DND-41 (cell line): ENCODE measurements around the gene HTT.

ENCODE experiments used
- ATAC-seq: fragments of 200-7000 bp; cut with Tn5 transposase; 3 replicates; pipeline ENCODE4 v1.9.1; 2021; ENCODE audit warnings: low read depth; ENCODE audit not compliant: insufficient read depth
- DNase-seq: peaks from one replicate; pipeline ENCODE4 v3.0.0-alpha.2; 2020
- H2AFZ ChIP-seq: 2 replicates; pipeline ENCODE4 v1.6.0; 2012; ENCODE audit warnings: low read depth, low read length
- H3K27ac ChIP-seq: 2 replicates; pipeline ENCODE4 v1.5.1; 2012; ENCODE audit warnings: low read length, inconsistent platforms
- H3K27me3 ChIP-seq: fragments of 200-600 bp; sonication (generic); 2 replicates; pipeline ENCODE4 v1.6.0; 2012; ENCODE audit warnings: low read length, mild to moderate bottlenecking, inconsistent platforms; ENCODE audit not compliant: insufficient read depth, poor library complexity
- H3K36me3 ChIP-seq: 2 replicates; pipeline ENCODE4 v1.5.1; 2012; ENCODE audit warnings: low read length, inconsistent platforms; ENCODE audit not compliant: insufficient read depth
- H3K4me1 ChIP-seq: 2 replicates; pipeline ENCODE4 v1.5.1; 2012; ENCODE audit warnings: mild to moderate bottlenecking, low read length; ENCODE audit not compliant: insufficient read depth
- H3K4me2 ChIP-seq: 2 replicates; pipeline ENCODE4 v1.6.0; 2012; ENCODE audit warnings: mild to moderate bottlenecking, moderate library complexity, low read length, inconsistent platforms; ENCODE audit not compliant: insufficient read depth
- H3K4me3 ChIP-seq, 2 experiments: fragments of 200-600 bp in 1 of 2; shearing (Covaris generic) in 1 of 2; 2 replicates each; pipeline ENCODE4 v1.5.1; 2012 to 2016; ENCODE audit warnings: inconsistent platforms in 2 of 2, low read length in 2 of 2, mild to moderate bottlenecking in 2 of 2, low read depth in 1 of 2, moderate library complexity in 1 of 2
- H3K79me2 ChIP-seq: 2 replicates; pipeline ENCODE4 v1.6.0; 2012; ENCODE audit warnings: low read length, inconsistent platforms; ENCODE audit not compliant: insufficient read depth
- H3K9ac ChIP-seq: 2 replicates; pipeline ENCODE4 v1.6.0; 2012; ENCODE audit warnings: low read depth, mild to moderate bottlenecking, inconsistent platforms, low read length, moderate library complexity
- H3K9me3 ChIP-seq: 2 replicates; pipeline ENCODE4 v1.5.1; 2012; ENCODE audit warnings: low read length, moderate library complexity, mild to moderate bottlenecking, inconsistent platforms; ENCODE audit not compliant: insufficient read depth, severe bottlenecking
- H4K20me1 ChIP-seq: 2 replicates; pipeline ENCODE4 v1.6.0; 2012; ENCODE audit warnings: low read length; ENCODE audit not compliant: insufficient read depth
- EZH2 ChIP-seq: IDR thresholded peaks from 3 replicates; pipeline ENCODE4 v1.6.1; 2012; ENCODE audit warnings: borderline replicate concordance, low read depth, mild to moderate bottlenecking, moderate library complexity, low read length, inconsistent platforms; ENCODE audit not compliant: severe bottlenecking
- TF ChIP-seq, protein P1 (sequence below): IDR thresholded peaks from 2 replicates; pipeline ENCODE4 v1.5.1; 2012; ENCODE audit warnings: borderline replicate concordance, low read length, moderate library complexity, mild to moderate bottlenecking; ENCODE audit not compliant: poor library complexity, severe bottlenecking; ENCODE audit errors: extremely low read depth

Gene HTT

DNA sequence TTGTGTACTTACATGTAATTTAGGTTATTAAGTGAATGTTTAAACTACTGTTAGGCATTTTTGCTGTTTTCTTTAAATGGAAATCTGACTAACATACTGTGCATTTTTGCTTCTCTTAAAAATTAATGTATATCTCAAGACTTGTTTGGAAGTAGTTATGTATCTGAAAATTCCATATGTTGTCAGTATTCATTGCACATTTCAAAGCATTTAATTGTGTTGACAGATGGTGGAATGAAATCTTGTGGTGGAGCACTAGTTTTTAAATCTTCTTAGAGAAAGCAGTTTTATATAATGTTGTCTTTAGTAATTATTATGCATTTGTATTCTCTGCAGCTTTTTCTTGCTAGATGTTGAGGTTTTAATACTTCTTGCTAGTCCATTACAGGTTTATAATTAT, 102.9 kb downstream of the HTT start:
- H3K9me3 ChIP-seq: no peaks in the 10 kb centered on the region
- no peak overlapping the region for H3K9ac ChIP-seq
- TF ChIP-seq, protein P1, sequence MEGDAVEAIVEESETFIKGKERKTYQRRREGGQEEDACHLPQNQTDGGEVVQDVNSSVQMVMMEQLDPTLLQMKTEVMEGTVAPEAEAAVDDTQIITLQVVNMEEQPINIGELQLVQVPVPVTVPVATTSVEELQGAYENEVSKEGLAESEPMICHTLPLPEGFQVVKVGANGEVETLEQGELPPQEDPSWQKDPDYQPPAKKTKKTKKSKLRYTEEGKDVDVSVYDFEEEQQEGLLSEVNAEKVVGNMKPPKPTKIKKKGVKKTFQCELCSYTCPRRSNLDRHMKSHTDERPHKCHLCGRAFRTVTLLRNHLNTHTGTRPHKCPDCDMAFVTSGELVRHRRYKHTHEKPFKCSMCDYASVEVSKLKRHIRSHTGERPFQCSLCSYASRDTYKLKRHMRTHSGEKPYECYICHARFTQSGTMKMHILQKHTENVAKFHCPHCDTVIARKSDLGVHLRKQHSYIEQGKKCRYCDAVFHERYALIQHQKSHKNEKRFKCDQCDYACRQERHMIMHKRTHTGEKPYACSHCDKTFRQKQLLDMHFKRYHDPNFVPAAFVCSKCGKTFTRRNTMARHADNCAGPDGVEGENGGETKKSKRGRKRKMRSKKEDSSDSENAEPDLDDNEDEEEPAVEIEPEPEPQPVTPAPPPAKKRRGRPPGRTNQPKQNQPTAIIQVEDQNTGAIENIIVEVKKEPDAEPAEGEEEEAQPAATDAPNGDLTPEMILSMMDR: no peak
- no peaks in the 10 kb centered on the region for H3K4me1 ChIP-seq
- H3K79me2 ChIP-seq: no peaks in the 10 kb centered on the region
- no peak overlapping the region for H3K4me2 ChIP-seq
- no peak for DNase-seq
- peaks cover 80% of the 10 kb centered on the region for H3K36me3 ChIP-seq
- H3K27me3 ChIP-seq: no peaks in the 10 kb centered on the region
- no peaks in the 10 kb centered on the region for H4K20me1 ChIP-seq
- no peak overlapping the region for H3K27ac ChIP-seq
- H2AFZ ChIP-seq: no peak overlapping the region
- ATAC-seq: no peak
- no peak overlapping the region for H3K4me3 ChIP-seq

DNA sequence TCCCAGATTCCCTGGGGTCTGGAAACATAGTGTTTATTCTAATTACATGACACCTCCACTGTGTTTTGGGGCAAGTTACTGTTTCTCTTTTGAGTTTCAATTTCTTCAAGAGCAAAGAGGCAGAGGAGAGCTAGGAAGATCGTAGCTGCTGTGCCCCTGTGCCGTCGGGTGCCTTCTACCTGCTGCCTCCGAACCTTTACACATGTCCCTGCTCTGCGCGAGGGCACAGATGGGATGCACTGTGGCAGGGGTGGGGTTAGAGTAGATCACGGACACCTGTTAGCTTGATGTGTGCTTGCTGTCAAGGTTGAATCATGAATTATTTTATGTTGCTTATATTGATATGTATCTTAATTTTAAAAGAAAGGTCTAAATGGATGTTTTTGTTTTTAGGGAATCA, 103.4 kb downstream of the HTT start:
- peaks cover 80% of the 10 kb centered on the region for H3K36me3 ChIP-seq
- no peaks in the 10 kb centered on the region for H3K9me3 ChIP-seq
- H4K20me1 ChIP-seq: no peaks in the 10 kb centered on the region
- no peak overlapping the region for H3K27ac ChIP-seq
- H2AFZ ChIP-seq: no peak overlapping the region
- no peaks in the 10 kb centered on the region for H3K4me1 ChIP-seq
- no peaks in the 10 kb centered on the region for H3K79me2 ChIP-seq
- no peak overlapping the region for H3K9ac ChIP-seq
- no peak for DNase-seq
- no peak for TF ChIP-seq EZH2
- TF ChIP-seq, protein P1: no peak
- no peak overlapping the region for H3K4me3 ChIP-seq
- no peak overlapping the region for H3K4me2 ChIP-seq
- ATAC-seq: no peak
- H3K27me3 ChIP-seq: no peaks in the 10 kb centered on the region

DNA sequence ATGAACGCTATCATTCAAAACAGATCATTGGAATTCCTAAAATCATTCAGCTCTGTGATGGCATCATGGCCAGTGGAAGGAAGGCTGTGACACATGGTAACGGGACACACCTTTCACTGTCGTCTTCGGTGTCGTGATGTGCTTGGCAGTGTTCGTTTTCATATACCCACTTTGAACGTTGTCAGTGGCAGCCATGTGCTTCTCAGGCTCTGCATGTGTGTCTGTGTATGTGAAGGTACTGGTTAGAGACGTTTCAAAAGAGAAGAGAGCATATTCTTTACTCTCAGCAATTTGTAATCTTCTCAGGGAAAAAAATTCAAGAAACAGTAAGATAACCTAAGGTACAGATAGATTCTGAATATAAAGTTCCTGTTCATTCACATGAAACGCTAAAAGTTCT, 103.9 kb downstream of the HTT start:
- H3K79me2 ChIP-seq: no peaks in the 10 kb centered on the region
- TF ChIP-seq, protein P1: no peak
- TF ChIP-seq EZH2: no peak
- DNase-seq (no peak), ATAC-seq (no peak)
- no peaks in the 10 kb centered on the region for H3K9me3 ChIP-seq
- no peaks in the 10 kb centered on the region for H3K4me1 ChIP-seq
- no peak overlapping the region for H3K27ac ChIP-seq
- no peak overlapping the region for H2AFZ ChIP-seq
- no peaks in the 10 kb centered on the region for H3K27me3 ChIP-seq
- H3K9ac ChIP-seq: no peak overlapping the region
- no peaks in the 10 kb centered on the region for H4K20me1 ChIP-seq
- no peak overlapping the region for H3K4me2 ChIP-seq
- H3K36me3 ChIP-seq: peaks cover 80% of the 10 kb centered on the region
- no peak overlapping the region for H3K4me3 ChIP-seq

DNA sequence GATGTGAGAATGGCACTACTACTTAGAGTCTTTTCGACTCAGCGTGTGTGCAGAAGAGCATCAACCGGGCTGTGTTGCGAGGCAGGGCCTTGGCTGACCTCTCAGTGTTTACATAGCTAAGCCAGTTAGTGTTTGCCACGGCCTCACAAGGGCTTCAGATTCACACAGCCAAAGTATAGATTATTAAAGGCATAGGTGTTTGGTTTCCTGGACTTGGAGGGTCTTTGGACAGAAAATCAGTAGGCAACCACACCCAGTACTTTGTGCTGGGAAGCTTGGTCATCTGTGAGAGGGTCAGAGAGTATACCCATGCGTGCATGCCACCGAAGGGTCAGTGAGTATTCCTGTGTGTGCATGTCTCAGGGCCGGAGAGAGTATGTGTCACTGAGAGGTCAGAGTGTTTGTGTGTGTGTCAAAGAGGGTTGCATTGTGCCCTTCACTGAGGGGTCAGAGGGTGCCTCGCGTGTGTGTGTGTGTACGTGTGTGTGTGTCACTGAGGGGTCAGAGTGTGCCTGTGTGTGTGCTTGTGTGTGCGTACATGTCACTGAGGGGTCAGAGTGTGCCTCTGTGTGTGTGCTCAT, 104.7 kb downstream of the HTT start:
- Histone ChIP-seq H4K20me1 (no peaks in the 10 kb centered on the region), H3K79me2 (no peaks in the 10 kb centered on the region), H3K4me2 (no peak overlapping the region), H3K27ac (no peak overlapping the region), H3K27me3 (no peaks in the 10 kb centered on the region), H3K9me3 (no peaks in the 10 kb centered on the region), H3K4me3 (no peak overlapping the region), H3K36me3 (peaks cover 84% of the 10 kb centered on the region), H2AFZ (no peak overlapping the region), H3K9ac (no peak overlapping the region), H3K4me1 (no peaks in the 10 kb centered on the region)
- DNase-seq (no peak), ATAC-seq (no peak)
- no peak for TF ChIP-seq EZH2
- TF ChIP-seq, protein P1: no peak
